Astrocyte (in vitro differentiated cells and primary cell): ENCODE measurements around the gene LGR4. TPM values are rescaled to one million over a fixed set of nuclear protein-coding genes. Genes with fewer than 3 reads are reported as not detected.

ENCODE experiments used
- DNase-seq: peaks from one replicate; pipeline ENCODE4 v3.0.0-alpha.2; 2010; ENCODE audit warnings: low read depth
- FAIRE-seq: peaks from 2 replicates; lab custom pipeline; 2011; peaks lifted over from hg19 to GRCh38; lab: Jason Lieb, UNC
- H2AFZ ChIP-seq: 2 replicates; pipeline ENCODE4 v1.6.0; 2012; ENCODE audit warnings: low read depth, low read length, inconsistent platforms
- H3K27ac ChIP-seq: 2 replicates; pipeline ENCODE4 v1.5.1; 2011; ENCODE audit warnings: low read depth, low read length, inconsistent platforms
- H3K27me3 ChIP-seq: 2 replicates; pipeline ENCODE4 v1.6.0; 2011; ENCODE audit warnings: low read length, inconsistent platforms; ENCODE audit not compliant: insufficient read depth
- H3K36me3 ChIP-seq: 2 replicates; pipeline ENCODE4 v1.5.1; 2011; ENCODE audit warnings: low read length, inconsistent platforms; ENCODE audit not compliant: insufficient read depth
- H3K4me1 ChIP-seq: 2 replicates; pipeline ENCODE4 v1.5.1; 2011; ENCODE audit warnings: low read length, inconsistent platforms; ENCODE audit not compliant: insufficient read depth
- H3K4me2 ChIP-seq: 2 replicates; pipeline ENCODE4 v1.6.0; 2012; ENCODE audit warnings: low read length, inconsistent platforms
- H3K4me3 ChIP-seq: 2 replicates; pipeline ENCODE4 v1.5.1; 2011; ENCODE audit warnings: low read depth, mild to moderate bottlenecking, low read length, inconsistent platforms; ENCODE audit not compliant: insufficient read depth
- H3K79me2 ChIP-seq: 2 replicates; pipeline ENCODE4 v1.6.0; 2012; ENCODE audit warnings: mild to moderate bottlenecking, low read length, inconsistent platforms; ENCODE audit not compliant: insufficient read depth
- H3K9ac ChIP-seq: 2 replicates; pipeline ENCODE4 v1.6.0; 2012; ENCODE audit warnings: mild to moderate bottlenecking, low read length, inconsistent platforms
- H3K9me3 ChIP-seq: 2 replicates; pipeline ENCODE4 v1.5.1; 2012; ENCODE audit warnings: low read depth, mild to moderate bottlenecking, low read length, inconsistent platforms; ENCODE audit not compliant: insufficient read depth
- H4K20me1 ChIP-seq: 2 replicates; pipeline ENCODE4 v1.6.0; 2012; ENCODE audit warnings: low read length, inconsistent platforms; ENCODE audit not compliant: insufficient read depth
- H3K27ac Mint-ChIP-seq: one replicate; pipeline ENCODE4 v1.8.0; 2021; ENCODE audit warnings: mild to moderate bottlenecking, mixed read lengths; ENCODE audit not compliant: unreplicated experiment
- H3K27me3 Mint-ChIP-seq: one replicate; pipeline ENCODE4 v1.8.0; 2021; ENCODE audit warnings: low read depth, mixed read lengths; ENCODE audit not compliant: unreplicated experiment
- H3K36me3 Mint-ChIP-seq: one replicate; pipeline ENCODE4 v1.8.0; 2021; ENCODE audit warnings: low read depth, mixed read lengths; ENCODE audit not compliant: unreplicated experiment
- H3K4me1 Mint-ChIP-seq: one replicate; pipeline ENCODE4 v1.8.0; 2021; ENCODE audit warnings: low read depth, mixed read lengths; ENCODE audit not compliant: unreplicated experiment
- H3K4me3 Mint-ChIP-seq: one replicate; pipeline ENCODE4 v1.8.0; 2021; ENCODE audit warnings: mild to moderate bottlenecking, moderate library complexity, mixed read lengths; ENCODE audit not compliant: unreplicated experiment
- H3K9me3 Mint-ChIP-seq: one replicate; pipeline ENCODE4 v1.8.0; 2021; ENCODE audit warnings: mild to moderate bottlenecking, mixed read lengths; ENCODE audit not compliant: unreplicated experiment
- CTCF ChIP-seq: IDR thresholded peaks from 2 replicates; pipeline ENCODE4 v1.5.1; 2011; ENCODE audit warnings: low read depth, mild to moderate bottlenecking, inconsistent platforms, low read length, moderate library complexity; ENCODE audit not compliant: insufficient read depth
- EZH2 ChIP-seq: IDR thresholded peaks from 2 replicates; pipeline ENCODE4 v1.6.1; 2012; ENCODE audit warnings: mild to moderate bottlenecking, low read length, inconsistent platforms; ENCODE audit not compliant: insufficient read depth
- total RNA-seq: library from RNA; stranded (reverse); gene quantifications from 2 replicates; pipeline ENCODE4 v1.2.1, GENCODE V29; 2021

The LGR4 gene
- total RNA-seq, 1 donor from 2014 or later, result 50.0 TPM

GRCh38 chr11:27349919-27350318 lies 122.7 kb downstream of the LGR4 start:
- FAIRE-seq, result no peak
- Histone ChIP-seq H3K4me1 (no peaks in the 10 kb centered on the region), H4K20me1 (no peaks in the 10 kb centered on the region), H3K4me2 (no peak overlapping the region), H3K27ac (no peak overlapping the region), H3K9ac (no peak overlapping the region), H3K36me3 (no peaks in the 10 kb centered on the region), H2AFZ (no peak overlapping the region), H3K4me3 (no peak overlapping the region), H3K9me3 (no peaks in the 10 kb centered on the region), H3K79me2 (no peaks in the 10 kb centered on the region), H3K27me3 (no peaks in the 10 kb centered on the region)
- H3K27ac Mint-ChIP-seq, result no peak overlapping the region
- TF ChIP-seq CTCF (no peak), EZH2 (no peak)
- H3K27me3 Mint-ChIP-seq, result no peaks in the 10 kb centered on the region
- no peaks in the 10 kb centered on the region for H3K9me3 Mint-ChIP-seq
- H3K4me1 Mint-ChIP-seq, result peaks cover 8% of the 10 kb centered on the region
- DNase-seq, result no peak
- H3K4me3 Mint-ChIP-seq, result no peak overlapping the region
- H3K36me3 Mint-ChIP-seq, result no peaks in the 10 kb centered on the region

GRCh38 chr11:27348340-27348873 lies 124.2 kb downstream of the LGR4 start:
- H3K4me1 Mint-ChIP-seq, result peaks cover 8% of the 10 kb centered on the region
- no peak overlapping the region for H3K27ac ChIP-seq
- FAIRE-seq, result no peak

More at GRCh38 chr11:27348340-27348873, 124.2 kb downstream of the LGR4 start:
- no peaks in the 10 kb centered on the region for H3K36me3 ChIP-seq
- no peaks in the 10 kb centered on the region for H3K9me3 ChIP-seq
- Mint-ChIP-seq H3K9me3 (no peaks in the 10 kb centered on the region), H3K27me3 (no peaks in the 10 kb centered on the region), H3K4me3 (no peak overlapping the region), H3K27ac (no peak overlapping the region), H3K36me3 (no peaks in the 10 kb centered on the region)
- no peaks in the 10 kb centered on the region for H4K20me1 ChIP-seq
- no peak overlapping the region for H3K4me3 ChIP-seq
- TF ChIP-seq CTCF (no peak), EZH2 (no peak)
- no peak overlapping the region for H3K4me2 ChIP-seq
- no peaks in the 10 kb centered on the region for H3K27me3 ChIP-seq
- H3K79me2 ChIP-seq, result no peaks in the 10 kb centered on the region
- no peaks in the 10 kb centered on the region for H3K4me1 ChIP-seq
- no peak for DNase-seq
- H3K9ac ChIP-seq, result no peak overlapping the region
- H2AFZ ChIP-seq, result no peak overlapping the region
